ENCODE data around the gene SLC17A7.

SLC17A7 gene

DNA sequence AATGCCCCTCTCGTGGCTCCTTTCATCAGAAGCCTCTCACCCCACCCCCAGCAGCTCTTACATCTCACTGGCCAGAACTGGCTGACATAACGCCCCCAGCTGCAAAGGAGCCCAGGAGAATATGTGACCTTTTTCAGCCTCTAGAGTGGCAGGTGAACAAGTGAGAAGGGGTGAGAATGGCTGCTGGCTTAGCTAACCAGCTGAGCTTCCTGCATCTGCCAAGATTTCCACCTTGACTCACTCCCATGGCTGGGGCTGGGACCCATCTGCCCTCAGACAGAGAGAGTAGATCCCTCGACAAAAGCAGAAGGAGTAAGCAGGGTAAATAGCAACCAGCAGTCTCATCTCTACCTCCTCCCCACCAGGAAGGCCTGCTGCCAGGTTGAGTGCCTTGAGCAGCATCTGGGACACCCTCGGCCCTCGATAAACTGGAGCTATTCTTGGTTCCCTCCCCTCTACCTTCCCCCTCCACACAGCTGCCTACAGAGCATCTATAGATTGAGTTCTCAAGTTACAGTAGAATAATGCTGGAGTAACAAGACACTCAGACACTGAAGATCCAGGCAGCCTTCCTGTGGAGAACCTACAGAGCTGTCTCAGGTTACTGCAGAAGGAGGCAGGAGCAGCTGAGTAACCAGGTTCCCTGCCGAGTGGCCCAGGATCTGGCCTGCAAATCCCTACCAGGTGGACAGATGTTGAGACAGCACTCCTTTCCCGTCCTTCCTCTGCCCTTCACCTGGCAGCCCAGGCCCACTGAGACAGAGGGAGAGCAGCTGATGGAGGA, 37.7 kb downstream of the SLC17A7 start:
- no peak for DNase-seq

GRCh38 chr19:49400029-49400428, 41.3 kb downstream of the SLC17A7 start:
- no peak for DNase-seq

DNA sequence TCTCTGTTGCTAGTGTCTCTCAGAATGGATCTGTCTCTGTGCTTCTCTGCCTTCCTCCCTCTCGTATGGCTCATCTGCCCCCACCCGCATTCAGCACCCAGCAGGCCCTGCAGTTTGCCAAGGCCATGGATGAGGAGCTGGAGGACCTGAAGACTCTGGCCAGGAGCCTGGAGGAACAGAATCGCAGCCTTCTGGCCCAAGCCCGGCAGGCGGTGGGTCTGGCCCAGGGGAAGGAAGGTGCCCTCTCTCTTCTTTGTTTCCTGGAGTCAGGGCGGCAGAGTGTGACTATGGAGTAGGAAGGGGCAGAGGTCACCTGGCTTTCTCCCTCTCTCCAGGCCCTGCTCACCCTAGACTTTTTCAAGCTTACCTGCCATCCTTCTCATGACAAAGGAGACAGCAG, 42.4 kb downstream of the SLC17A7 start:
- no peak for DNase-seq

- no peak for DNase-seq
Observed at GRCh38 chr19:49398001-49398615, 43.2 kb downstream of the SLC17A7 start.

DNA sequence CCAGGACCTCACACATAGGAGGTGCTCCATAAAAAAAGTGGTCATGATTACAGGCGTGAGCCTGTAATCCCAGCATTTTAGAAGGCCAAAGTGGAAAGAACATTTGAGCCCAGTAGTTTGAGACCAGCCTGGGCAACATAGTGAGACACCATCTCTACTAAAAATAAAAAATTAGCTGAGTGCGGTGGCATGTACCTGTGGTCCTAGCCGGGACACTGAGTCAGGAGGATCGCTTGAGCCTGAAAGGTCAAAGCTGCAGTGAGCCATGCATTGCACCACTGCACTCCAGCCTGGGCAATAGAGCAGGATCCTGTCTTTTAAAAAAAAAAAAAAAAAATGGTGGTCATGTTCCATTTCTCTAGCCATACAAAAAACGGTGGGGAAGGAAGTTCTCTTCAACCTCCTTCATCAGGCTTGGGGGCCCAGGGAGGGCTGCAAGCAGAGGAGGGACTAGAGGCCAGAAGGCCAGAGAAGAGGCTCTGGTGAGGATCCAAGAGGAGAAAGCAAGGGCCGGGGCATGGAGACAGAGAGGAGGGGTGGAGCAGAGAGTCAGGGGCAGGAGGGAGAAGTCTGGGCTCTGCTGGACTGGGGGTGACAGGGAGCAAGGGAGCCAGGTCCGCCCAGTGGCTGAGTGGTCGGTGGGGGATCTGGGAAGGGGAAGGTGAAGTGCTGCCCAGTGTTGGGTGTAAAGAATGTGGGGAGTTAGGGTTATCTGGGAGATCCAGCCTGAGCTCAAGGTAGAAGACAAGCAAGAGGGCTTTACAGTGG, 44.4 kb downstream of the SLC17A7 start:
- no peak for DNase-seq

- no peak for DNase-seq
Observed at GRCh38 chr19:49395581-49396407, 45.5 kb downstream of the SLC17A7 start.

- DNase-seq = no peak
Observed at GRCh38 chr19:49393881-49394280, 47.4 kb downstream of the SLC17A7 start.

- DNase-seq = no peak
Observed at GRCh38 chr19:49391581-49392399, 49.5 kb downstream of the SLC17A7 start.

GRCh38 chr19:49390929-49391359, 50.4 kb downstream of the SLC17A7 start:
- DNase-seq = no peak

DNA sequence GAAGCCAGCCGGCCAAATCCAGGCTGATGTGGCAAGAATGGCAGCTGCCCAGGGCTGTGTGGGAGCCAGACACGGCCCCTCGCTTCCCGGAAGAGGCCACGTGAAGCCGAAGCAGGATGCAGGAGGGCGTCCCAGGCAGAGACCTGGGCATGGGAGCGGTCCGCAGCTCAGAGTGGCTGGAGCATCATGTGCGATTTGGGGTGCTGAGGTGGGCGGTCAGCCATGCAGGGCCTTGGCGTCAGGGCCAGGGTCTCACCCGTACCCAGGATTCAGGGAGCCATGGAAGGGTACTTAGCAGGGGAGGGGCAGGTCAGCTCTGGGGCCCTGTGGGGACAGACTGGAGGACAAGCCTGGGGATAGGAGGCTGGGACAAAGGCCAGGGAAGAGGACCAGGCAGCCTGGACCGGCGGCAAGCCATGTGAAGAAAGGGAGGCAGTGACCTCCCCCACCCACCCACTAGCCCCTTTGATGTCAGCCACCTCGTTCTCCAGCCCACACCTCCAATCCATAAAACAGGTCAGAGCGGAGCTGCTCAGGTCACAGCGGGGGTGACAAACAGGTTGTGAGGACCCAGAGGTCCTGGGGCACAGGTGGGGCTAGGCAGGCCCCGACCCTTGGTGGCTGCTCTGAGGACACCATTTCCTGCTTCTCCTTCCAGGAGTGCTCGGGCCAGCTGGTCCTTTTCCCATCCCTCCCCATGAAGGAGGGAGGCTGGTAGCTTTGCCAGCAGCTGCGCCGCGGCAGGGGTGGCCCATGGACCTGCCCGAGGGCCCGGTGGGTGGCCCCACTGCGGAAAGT, 51.0 kb downstream of the SLC17A7 start:
- no peak for DNase-seq

DNA sequence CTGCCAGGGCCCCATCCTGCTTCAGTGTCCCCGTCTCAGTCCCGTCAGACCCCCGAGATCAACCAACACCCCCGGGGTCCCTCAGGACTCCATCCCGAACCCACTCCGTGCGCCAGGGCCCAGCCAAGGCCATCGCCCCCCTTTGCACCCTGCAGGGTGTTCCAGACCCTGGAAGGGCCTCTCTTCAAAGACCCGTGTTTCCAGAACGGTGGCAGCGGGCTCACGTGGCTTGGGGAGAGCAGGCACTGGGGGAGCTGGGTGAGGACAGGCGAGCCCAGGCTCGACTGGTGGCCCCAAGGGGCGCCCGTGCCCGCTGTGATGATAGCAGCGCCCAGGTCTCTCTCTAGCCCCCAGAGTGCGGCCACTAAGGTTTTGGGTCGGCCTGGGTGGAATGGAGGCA, 51.9 kb downstream of the SLC17A7 start:
- DNase-seq = no peak

GRCh38 chr19:49387936-49388372, 53.4 kb downstream of the SLC17A7 start, which contains the start of gene KASH5:
TSS of gene KASH5 (plus strand) at chr19:49388249. CDS start at chr19:49390884, 2,635 bp downstream.
- DNase-seq = peak; percentile 42

DNA sequence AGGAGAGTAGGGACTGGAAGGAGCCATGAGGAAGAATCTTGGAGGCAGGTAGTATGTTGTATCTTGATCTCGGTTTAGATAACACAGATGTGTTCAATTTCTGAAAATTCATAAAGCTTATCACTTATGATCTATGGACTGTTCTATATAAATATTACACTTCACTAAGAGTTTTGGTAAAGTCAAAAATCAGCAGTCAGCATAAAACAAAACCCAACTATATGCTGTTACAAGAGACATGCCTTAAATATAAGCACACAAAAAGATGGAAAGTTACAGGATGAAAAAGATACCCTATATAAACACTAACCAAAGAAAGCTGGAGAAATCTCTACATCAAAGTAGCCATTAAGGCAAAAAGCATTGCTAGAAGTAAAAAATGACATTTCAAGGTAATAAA, 57.7 kb downstream of the SLC17A7 start:
- no peak for DNase-seq

DNA sequence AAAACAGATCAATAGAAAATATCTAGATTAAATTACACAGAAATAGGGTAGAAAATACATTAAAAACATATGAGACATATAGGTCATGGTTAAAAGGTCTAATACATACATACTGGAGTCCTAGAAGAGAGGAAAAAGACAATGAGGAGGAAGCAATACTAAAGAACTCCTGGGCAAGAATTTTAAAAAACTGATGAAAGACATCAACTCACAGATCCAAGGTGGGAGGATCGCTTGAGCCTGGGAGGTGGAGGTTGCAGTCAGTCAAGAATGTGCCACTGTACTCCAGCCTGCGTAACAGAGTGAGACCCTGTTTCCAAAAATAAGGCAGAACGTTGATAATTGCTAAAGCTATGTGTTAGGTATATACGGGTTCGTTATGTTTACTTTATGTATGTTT, 58.7 kb downstream of the SLC17A7 start:
- no peak for DNase-seq

- DNase-seq = no peak
Observed at GRCh38 chr19:49380391-49380790, 60.9 kb downstream of the SLC17A7 start.

Measured in GOT3 (cell line).